ENCODE results near the gene UNC13B. TPM values are rescaled to one million over a fixed set of nuclear protein-coding genes. Genes with fewer than 3 reads are reported as not detected.

UNC13B gene
- total RNA-seq, 1 experiment from 2014 or later = 17.6 TPM

DNA sequence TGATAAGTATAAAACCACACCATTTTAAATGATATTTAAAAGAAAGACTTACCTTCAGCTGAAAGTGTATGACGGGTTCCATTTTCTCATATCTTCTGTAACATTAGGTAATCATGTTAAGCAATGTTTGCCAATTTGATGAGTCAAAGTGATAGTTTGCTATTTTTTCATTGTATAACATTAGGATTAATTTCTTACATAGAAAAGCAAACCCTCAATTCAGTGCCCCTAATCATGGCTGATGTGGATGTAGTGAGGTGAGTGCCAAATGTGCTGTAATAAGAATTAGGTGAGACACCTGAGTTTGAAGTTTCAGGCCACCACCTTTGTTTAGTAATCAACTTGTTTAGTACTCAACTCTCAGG lies 68.0 kb downstream of the UNC13B start:
- Histone ChIP-seq H2AFZ (ENCODE audit: low read depth, low read length, poor library complexity, severe bottlenecking) (no peak overlapping the region), H3K36me3 (ENCODE audit: control insufficient read depth in 1 of 2, insufficient read depth in 2 of 2, low read length in 2 of 2) (no peaks in the 10 kb centered on the region), H3K79me2 (ENCODE audit: insufficient read depth, low read length) (no peaks in the 10 kb centered on the region), H3K9ac (ENCODE audit: low read length) (no peak overlapping the region), H3K4me3 (replicated peaks in 1 of 2; ENCODE audit: low read depth in 1 of 2, low read length in 2 of 2) (no peak overlapping the region), H4K20me1 (ENCODE audit: insufficient read depth) (no peaks in the 10 kb centered on the region), H3K27me3 (ENCODE audit: insufficient read depth, low read length) (no peaks in the 10 kb centered on the region), H3K4me2 (ENCODE audit: low read length) (no peak overlapping the region), H3K9me3 (ENCODE audit: control insufficient read depth in 1 of 2, insufficient read depth in 1 of 2, low read depth in 1 of 2, low read length in 2 of 2) (no peaks in the 10 kb centered on the region), H3K4me1 (ENCODE audit: control insufficient read depth in 1 of 2, insufficient read depth in 2 of 2, low read length in 2 of 2) (no peaks in the 10 kb centered on the region), H3K27ac (ENCODE audit: low read depth, low read length) (no peak overlapping the region), H3K9me2 (ENCODE audit: insufficient read depth) (no peaks in the 10 kb centered on the region)
- intact Hi-C loops (cut with micrococcal nuclease) = no loop called here
- ChIA-PET RAD21 (ENCODE audit: low non-redundant PET in 1 of 2, low total read pairs in 2 of 2, uncharacterized antibody in 2 of 2, unreplicated experiment in 2 of 2) (no interaction called here), CTCF (no interaction called here), POLR2A (no interaction called here)
- ATAC-seq (no peak), DNase-seq (ENCODE audit: low read depth, low spot score) (no peak)
- TF ChIP-seq TCF7L2 (IDR thresholded peaks at IDR 0.05; ENCODE audit: borderline replicate concordance, extremely low read depth, insufficient read depth, insufficient read length) (no peak), SP1 (IDR thresholded peaks at IDR 0.05; ENCODE audit: low read depth) (no peak), FOSL1 (IDR thresholded peaks at IDR 0.05; ENCODE audit: low read depth) (no peak), SRF (IDR thresholded peaks at IDR 0.05; ENCODE audit: low read depth) (no peak), SIN3A (IDR thresholded peaks at IDR 0.05; ENCODE audit: low read depth) (no peak), JUND (IDR thresholded peaks at IDR 0.05) (no peak), RAD21 (IDR thresholded peaks at IDR 0.05; ENCODE audit: low read depth) (no peak), EZH2 (IDR thresholded peaks at IDR 0.05) (no peak), EGR1 (IDR thresholded peaks at IDR 0.05; ENCODE audit: low read depth) (no peak), POLR2AphosphoS5 (IDR thresholded peaks at IDR 0.05; ENCODE audit: low read depth, low read length) (no peak), CEBPB (IDR thresholded peaks at IDR 0.05; ENCODE audit: low read depth) (no peak), ELF1 (IDR thresholded peaks at IDR 0.05; ENCODE audit: borderline replicate concordance, low read depth) (no peak), ZFX (IDR thresholded peaks at IDR 0.05) (no peak), POLR2A (IDR thresholded peaks at IDR 0.05; ENCODE audit: borderline replicate concordance, extremely low read depth, insufficient read depth, insufficient read length) (no peak), CBX3 (IDR thresholded peaks at IDR 0.05; ENCODE audit: low read depth) (no peak)
- TF ChIP-seq, protein P1, sequence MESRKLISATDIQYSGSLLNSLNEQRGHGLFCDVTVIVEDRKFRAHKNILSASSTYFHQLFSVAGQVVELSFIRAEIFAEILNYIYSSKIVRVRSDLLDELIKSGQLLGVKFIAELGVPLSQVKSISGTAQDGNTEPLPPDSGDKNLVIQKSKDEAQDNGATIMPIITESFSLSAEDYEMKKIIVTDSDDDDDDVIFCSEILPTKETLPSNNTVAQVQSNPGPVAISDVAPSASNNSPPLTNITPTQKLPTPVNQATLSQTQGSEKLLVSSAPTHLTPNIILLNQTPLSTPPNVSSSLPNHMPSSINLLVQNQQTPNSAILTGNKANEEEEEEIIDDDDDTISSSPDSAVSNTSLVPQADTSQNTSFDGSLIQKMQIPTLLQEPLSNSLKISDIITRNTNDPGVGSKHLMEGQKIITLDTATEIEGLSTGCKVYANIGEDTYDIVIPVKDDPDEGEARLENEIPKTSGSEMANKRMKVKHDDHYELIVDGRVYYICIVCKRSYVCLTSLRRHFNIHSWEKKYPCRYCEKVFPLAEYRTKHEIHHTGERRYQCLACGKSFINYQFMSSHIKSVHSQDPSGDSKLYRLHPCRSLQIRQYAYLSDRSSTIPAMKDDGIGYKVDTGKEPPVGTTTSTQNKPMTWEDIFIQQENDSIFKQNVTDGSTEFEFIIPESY (IDR thresholded peaks at IDR 0.05; ENCODE audit: extremely low read depth, insufficient replicate concordance, low read length) = no peak
- TF ChIP-seq, protein P2, sequence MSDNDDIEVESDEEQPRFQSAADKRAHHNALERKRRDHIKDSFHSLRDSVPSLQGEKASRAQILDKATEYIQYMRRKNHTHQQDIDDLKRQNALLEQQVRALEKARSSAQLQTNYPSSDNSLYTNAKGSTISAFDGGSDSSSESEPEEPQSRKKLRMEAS (IDR thresholded peaks at IDR 0.05) = no peak
- TF ChIP-seq, protein P3, sequence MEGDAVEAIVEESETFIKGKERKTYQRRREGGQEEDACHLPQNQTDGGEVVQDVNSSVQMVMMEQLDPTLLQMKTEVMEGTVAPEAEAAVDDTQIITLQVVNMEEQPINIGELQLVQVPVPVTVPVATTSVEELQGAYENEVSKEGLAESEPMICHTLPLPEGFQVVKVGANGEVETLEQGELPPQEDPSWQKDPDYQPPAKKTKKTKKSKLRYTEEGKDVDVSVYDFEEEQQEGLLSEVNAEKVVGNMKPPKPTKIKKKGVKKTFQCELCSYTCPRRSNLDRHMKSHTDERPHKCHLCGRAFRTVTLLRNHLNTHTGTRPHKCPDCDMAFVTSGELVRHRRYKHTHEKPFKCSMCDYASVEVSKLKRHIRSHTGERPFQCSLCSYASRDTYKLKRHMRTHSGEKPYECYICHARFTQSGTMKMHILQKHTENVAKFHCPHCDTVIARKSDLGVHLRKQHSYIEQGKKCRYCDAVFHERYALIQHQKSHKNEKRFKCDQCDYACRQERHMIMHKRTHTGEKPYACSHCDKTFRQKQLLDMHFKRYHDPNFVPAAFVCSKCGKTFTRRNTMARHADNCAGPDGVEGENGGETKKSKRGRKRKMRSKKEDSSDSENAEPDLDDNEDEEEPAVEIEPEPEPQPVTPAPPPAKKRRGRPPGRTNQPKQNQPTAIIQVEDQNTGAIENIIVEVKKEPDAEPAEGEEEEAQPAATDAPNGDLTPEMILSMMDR (IDR thresholded peaks at IDR 0.05 in 2 of 3, conservative IDR thresholded peaks at IDR 0.05 in 1 of 3; ENCODE audit: borderline replicate concordance in 1 of 3, insufficient read depth in 1 of 3, low read depth in 2 of 3, low read length in 2 of 3) = no peak
- TF ChIP-seq, protein P4, sequence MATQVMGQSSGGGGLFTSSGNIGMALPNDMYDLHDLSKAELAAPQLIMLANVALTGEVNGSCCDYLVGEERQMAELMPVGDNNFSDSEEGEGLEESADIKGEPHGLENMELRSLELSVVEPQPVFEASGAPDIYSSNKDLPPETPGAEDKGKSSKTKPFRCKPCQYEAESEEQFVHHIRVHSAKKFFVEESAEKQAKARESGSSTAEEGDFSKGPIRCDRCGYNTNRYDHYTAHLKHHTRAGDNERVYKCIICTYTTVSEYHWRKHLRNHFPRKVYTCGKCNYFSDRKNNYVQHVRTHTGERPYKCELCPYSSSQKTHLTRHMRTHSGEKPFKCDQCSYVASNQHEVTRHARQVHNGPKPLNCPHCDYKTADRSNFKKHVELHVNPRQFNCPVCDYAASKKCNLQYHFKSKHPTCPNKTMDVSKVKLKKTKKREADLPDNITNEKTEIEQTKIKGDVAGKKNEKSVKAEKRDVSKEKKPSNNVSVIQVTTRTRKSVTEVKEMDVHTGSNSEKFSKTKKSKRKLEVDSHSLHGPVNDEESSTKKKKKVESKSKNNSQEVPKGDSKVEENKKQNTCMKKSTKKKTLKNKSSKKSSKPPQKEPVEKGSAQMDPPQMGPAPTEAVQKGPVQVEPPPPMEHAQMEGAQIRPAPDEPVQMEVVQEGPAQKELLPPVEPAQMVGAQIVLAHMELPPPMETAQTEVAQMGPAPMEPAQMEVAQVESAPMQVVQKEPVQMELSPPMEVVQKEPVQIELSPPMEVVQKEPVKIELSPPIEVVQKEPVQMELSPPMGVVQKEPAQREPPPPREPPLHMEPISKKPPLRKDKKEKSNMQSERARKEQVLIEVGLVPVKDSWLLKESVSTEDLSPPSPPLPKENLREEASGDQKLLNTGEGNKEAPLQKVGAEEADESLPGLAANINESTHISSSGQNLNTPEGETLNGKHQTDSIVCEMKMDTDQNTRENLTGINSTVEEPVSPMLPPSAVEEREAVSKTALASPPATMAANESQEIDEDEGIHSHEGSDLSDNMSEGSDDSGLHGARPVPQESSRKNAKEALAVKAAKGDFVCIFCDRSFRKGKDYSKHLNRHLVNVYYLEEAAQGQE (IDR thresholded peaks at IDR 0.05; ENCODE audit: low read depth) = no peak
- BruUV-seq (replicated peaks) = no TSS peak
